Neural cell (in vitro differentiated cells): ENCODE results near the gene PLCB1. TPM values are rescaled to one million over a fixed set of nuclear protein-coding genes. Genes with fewer than 3 reads are reported as not detected.
A peak's percentile ranks its signal among the peaks of the same experiment; 100 is the strongest.

Experiments used
- H2AFZ ChIP-seq: fragments of 200-600, 300-800 bp; sonication (generic), shearing (Covaris generic); 2 replicates; pipeline ENCODE4 v1.6.0; 2014; ENCODE audit warnings: low read depth, mild to moderate bottlenecking, antibody characterized with exemption, low read length, moderate library complexity
- H3F3A ChIP-seq: fragments of 200-600 bp; shearing (Covaris generic); 2 replicates; pipeline ENCODE4 v1.6.1; 2016; ENCODE audit warnings: mild to moderate bottlenecking, moderate library complexity, mixed read lengths, antibody characterized with exemption, low read length; ENCODE audit not compliant: insufficient read depth, poor library complexity, severe bottlenecking
- H3K27ac ChIP-seq: fragments of 200-600, 300-800 bp; sonication (generic), shearing (Covaris generic); 2 replicates; pipeline ENCODE4 v1.5.1; 2014; ENCODE audit warnings: mild to moderate bottlenecking, low read length, moderate library complexity
- H3K27me3 ChIP-seq: fragments of 300-800, 200-600 bp; sonication (generic), shearing (Covaris generic); 2 replicates; pipeline ENCODE4 v1.6.0; 2014; ENCODE audit warnings: mild to moderate bottlenecking, low read depth, low read length, moderate library complexity; ENCODE audit not compliant: insufficient read depth
- H3K36me3 ChIP-seq: fragments of 300-800, 200-600 bp; sonication (generic), shearing (Covaris generic); 2 replicates; pipeline ENCODE4 v1.5.1; 2014; ENCODE audit warnings: mild to moderate bottlenecking, antibody characterized with exemption, low read length, moderate library complexity; ENCODE audit not compliant: insufficient read depth
- H3K4me2 ChIP-seq: fragments of 300-800, 200-600 bp; sonication (generic), shearing (Covaris generic); 2 replicates; pipeline ENCODE4 v1.6.0; 2014; ENCODE audit warnings: mild to moderate bottlenecking, low read length
- H3K4me3 ChIP-seq: fragments of 300-800, 200-600 bp; sonication (generic), shearing (Covaris generic); 2 replicates; pipeline ENCODE4 v1.5.1; 2014; ENCODE audit warnings: mild to moderate bottlenecking, low read length, moderate library complexity
- H3K79me2 ChIP-seq: fragments of 200-600 bp; shearing (Covaris generic); replicated peaks from 2 replicates; pipeline ENCODE4 v1.6.0; 2014; ENCODE audit warnings: mild to moderate bottlenecking, low read length, moderate library complexity; ENCODE audit not compliant: insufficient read depth
- H3K9ac ChIP-seq: fragments of 300-800, 200-600 bp; sonication (generic), shearing (Covaris generic); 2 replicates; pipeline ENCODE4 v1.6.1; 2016; ENCODE audit warnings: mild to moderate bottlenecking, low read length, mixed read lengths
- H3K9me2 ChIP-seq: fragments of 200-600 bp; shearing (Covaris generic); 2 replicates; pipeline ENCODE4 v1.6.1; 2016; ENCODE audit warnings: mild to moderate bottlenecking, low read length, mixed read lengths; ENCODE audit not compliant: insufficient read depth
- H3K9me3 ChIP-seq: fragments of 200-600, 300-800 bp; sonication (generic), shearing (Covaris generic); 2 replicates; pipeline ENCODE4 v1.6.1; 2016; ENCODE audit warnings: mild to moderate bottlenecking, mixed run types, low read length, moderate library complexity, mixed read lengths
- H4K20me1 ChIP-seq: fragments of 200-600 bp; shearing (Covaris generic); 2 replicates; pipeline ENCODE4 v1.6.1; 2016; ENCODE audit warnings: mild to moderate bottlenecking, mixed run types; ENCODE audit not compliant: insufficient read depth
- EP300 ChIP-seq: fragments of 450-650 bp; conservative IDR thresholded peaks from 2 replicates; pipeline ENCODE4 v1.6.1; 2014; ENCODE audit warnings: antibody characterized with exemption, mild to moderate bottlenecking, moderate library complexity; ENCODE audit not compliant: poor library complexity, severe bottlenecking
- EZH2 ChIP-seq: fragments of 200-600, 300-800 bp; shearing (Covaris generic), sonication (generic); IDR thresholded peaks from 2 replicates; pipeline ENCODE4 v1.6.1; 2014; ENCODE audit warnings: antibody characterized with exemption, low read length, borderline replicate concordance, mild to moderate bottlenecking; ENCODE audit not compliant: insufficient read depth, poor library complexity, severe bottlenecking
- MXI1 ChIP-seq: fragments of 450-650 bp; conservative IDR thresholded peaks from 2 replicates; pipeline ENCODE4 v1.6.1; 2014; ENCODE audit warnings: antibody characterized with exemption, mild to moderate bottlenecking; ENCODE audit not compliant: poor library complexity, severe bottlenecking
- POLR2AphosphoS5 ChIP-seq: IDR thresholded peaks from 2 replicates; pipeline ENCODE4 v1.6.1; 2012
- RAD21 ChIP-seq: fragments of 450-650 bp; conservative IDR thresholded peaks from 2 replicates; pipeline ENCODE4 v1.6.1; 2014; ENCODE audit warnings: antibody characterized with exemption, mild to moderate bottlenecking, moderate library complexity
- SMC3 ChIP-seq: fragments of 450-650 bp; conservative IDR thresholded peaks from 2 replicates; pipeline ENCODE4 v1.6.1; 2014; ENCODE audit warnings: antibody characterized with exemption, mild to moderate bottlenecking, moderate library complexity; ENCODE audit not compliant: poor library complexity
- TAF1 ChIP-seq: IDR thresholded peaks from 2 replicates; pipeline ENCODE4 v1.6.1; 2012; ENCODE audit warnings: low read depth
- polyA plus RNA-seq: library from polyadenylated mRNA; depleted of rRNA; stranded (reverse); fragments of >200 nt; gene quantifications from 2 replicates; pipeline ENCODE4 v1.2.3, GENCODE V29; 2014
- TF ChIP-seq, protein P1 (sequence below): IDR thresholded peaks from 2 replicates; pipeline ENCODE4 v1.6.1; 2012; ENCODE audit warnings: borderline replicate concordance
- TF ChIP-seq, protein P2 (sequence below): fragments of 450-650 bp; IDR thresholded peaks from 2 replicates; pipeline ENCODE4 v1.5.1; 2014; ENCODE audit warnings: antibody characterized with exemption, mild to moderate bottlenecking, moderate library complexity; ENCODE audit not compliant: poor library complexity, severe bottlenecking

The PLCB1 gene
- polyA plus RNA-seq, 1 donor from 2014 or later = 11.4 TPM

DNA sequence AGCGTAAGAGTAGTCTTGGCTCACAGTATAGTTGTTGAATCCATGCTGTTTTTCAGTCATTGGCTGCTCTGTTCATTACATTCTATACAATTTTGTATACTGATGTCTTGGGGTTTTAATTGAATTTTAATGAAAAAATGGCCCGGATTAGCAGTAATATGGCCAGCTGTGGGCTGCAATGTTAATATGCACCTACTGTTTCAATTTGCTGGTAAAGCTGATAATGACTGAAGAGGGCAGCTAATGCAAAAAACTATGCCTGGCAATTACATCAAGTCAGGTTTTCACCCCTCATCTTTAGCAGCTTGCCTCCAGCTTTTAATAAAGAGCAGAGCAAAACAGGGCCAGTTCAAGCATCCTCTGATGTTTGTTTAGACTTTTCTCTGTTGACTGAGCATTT, 394.5 kb downstream of the PLCB1 start:
- no peak overlapping the region for H3K4me2 ChIP-seq
- no peak overlapping the region for H3K4me3 ChIP-seq
- no peaks in the 10 kb centered on the region for H3F3A ChIP-seq
- no peaks in the 10 kb centered on the region for H3K9me3 ChIP-seq
- H2AFZ ChIP-seq = no peak overlapping the region
- no peaks in the 10 kb centered on the region for H4K20me1 ChIP-seq
- no peaks in the 10 kb centered on the region for H3K36me3 ChIP-seq
- no peaks in the 10 kb centered on the region for H3K79me2 ChIP-seq
- H3K9ac ChIP-seq = no peak overlapping the region
- H3K9me2 ChIP-seq = no peaks in the 10 kb centered on the region
- no peaks in the 10 kb centered on the region for H3K27me3 ChIP-seq
- TF ChIP-seq SMC3 (no peak), RAD21 (no peak), TAF1 (no peak), EZH2 (no peak), EP300 (no peak), POLR2AphosphoS5 (no peak), MXI1 (no peak)
- TF ChIP-seq, protein P1, sequence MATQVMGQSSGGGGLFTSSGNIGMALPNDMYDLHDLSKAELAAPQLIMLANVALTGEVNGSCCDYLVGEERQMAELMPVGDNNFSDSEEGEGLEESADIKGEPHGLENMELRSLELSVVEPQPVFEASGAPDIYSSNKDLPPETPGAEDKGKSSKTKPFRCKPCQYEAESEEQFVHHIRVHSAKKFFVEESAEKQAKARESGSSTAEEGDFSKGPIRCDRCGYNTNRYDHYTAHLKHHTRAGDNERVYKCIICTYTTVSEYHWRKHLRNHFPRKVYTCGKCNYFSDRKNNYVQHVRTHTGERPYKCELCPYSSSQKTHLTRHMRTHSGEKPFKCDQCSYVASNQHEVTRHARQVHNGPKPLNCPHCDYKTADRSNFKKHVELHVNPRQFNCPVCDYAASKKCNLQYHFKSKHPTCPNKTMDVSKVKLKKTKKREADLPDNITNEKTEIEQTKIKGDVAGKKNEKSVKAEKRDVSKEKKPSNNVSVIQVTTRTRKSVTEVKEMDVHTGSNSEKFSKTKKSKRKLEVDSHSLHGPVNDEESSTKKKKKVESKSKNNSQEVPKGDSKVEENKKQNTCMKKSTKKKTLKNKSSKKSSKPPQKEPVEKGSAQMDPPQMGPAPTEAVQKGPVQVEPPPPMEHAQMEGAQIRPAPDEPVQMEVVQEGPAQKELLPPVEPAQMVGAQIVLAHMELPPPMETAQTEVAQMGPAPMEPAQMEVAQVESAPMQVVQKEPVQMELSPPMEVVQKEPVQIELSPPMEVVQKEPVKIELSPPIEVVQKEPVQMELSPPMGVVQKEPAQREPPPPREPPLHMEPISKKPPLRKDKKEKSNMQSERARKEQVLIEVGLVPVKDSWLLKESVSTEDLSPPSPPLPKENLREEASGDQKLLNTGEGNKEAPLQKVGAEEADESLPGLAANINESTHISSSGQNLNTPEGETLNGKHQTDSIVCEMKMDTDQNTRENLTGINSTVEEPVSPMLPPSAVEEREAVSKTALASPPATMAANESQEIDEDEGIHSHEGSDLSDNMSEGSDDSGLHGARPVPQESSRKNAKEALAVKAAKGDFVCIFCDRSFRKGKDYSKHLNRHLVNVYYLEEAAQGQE = no peak
- TF ChIP-seq, protein P2, sequence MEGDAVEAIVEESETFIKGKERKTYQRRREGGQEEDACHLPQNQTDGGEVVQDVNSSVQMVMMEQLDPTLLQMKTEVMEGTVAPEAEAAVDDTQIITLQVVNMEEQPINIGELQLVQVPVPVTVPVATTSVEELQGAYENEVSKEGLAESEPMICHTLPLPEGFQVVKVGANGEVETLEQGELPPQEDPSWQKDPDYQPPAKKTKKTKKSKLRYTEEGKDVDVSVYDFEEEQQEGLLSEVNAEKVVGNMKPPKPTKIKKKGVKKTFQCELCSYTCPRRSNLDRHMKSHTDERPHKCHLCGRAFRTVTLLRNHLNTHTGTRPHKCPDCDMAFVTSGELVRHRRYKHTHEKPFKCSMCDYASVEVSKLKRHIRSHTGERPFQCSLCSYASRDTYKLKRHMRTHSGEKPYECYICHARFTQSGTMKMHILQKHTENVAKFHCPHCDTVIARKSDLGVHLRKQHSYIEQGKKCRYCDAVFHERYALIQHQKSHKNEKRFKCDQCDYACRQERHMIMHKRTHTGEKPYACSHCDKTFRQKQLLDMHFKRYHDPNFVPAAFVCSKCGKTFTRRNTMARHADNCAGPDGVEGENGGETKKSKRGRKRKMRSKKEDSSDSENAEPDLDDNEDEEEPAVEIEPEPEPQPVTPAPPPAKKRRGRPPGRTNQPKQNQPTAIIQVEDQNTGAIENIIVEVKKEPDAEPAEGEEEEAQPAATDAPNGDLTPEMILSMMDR = no peak
- no peak overlapping the region for H3K27ac ChIP-seq

DNA sequence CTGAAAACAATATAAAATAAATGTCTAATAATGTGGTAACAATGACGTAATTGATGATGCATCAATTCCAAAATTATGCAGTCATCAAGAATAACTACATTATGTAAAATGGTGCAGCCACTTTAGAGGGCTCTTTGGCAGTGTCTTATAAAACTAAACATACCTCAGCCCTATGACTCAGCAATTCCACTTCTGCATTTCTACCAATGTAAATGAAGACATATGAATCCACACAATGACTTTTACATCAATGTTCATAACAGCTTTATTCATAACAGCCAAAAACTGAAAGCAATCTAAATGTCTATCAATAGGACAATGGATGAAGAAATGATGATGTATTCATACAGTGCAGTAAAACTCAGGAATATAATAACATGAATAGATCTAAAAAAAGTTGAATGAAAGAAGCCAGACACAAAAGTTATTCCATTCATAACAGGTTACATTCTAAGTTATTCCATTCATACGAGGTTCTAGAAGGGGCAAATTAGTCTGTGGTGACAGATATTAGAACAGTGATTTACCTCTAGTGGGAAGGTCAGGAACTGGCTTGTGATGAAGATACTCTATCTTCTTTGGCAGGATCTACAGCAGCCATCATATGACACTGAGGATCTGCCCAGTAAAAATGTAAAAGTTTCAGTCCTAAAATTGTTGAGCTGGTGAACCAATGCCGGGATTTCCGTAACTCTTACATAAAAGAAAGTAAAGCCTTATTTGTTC, 396.1 kb downstream of the PLCB1 start:
- Histone ChIP-seq H3K9me3 (no peaks in the 10 kb centered on the region), H2AFZ (no peak overlapping the region), H3K4me3 (no peak overlapping the region), H3K36me3 (no peaks in the 10 kb centered on the region), H3K4me2 (no peak overlapping the region), H3K27ac (no peak overlapping the region), H3K79me2 (no peaks in the 10 kb centered on the region), H3K9ac (no peak overlapping the region), H3K9me2 (no peaks in the 10 kb centered on the region), H3F3A (no peaks in the 10 kb centered on the region), H4K20me1 (no peaks in the 10 kb centered on the region), H3K27me3 (no peaks in the 10 kb centered on the region)
- TF ChIP-seq, protein P2 = no peak
- peak; percentile 35 for TF ChIP-seq EP300
